Left cardiac atrium (tissue), 4 donors: Measurements from ENCODE around the gene EPS15. TPM values are rescaled to one million over a fixed set of nuclear protein-coding genes. Genes with fewer than 3 reads are reported as not detected.
"Not testable (repeated sequence)": the region's sequence is repeated elsewhere in the genome, so short reads cannot be mapped to it uniquely, and the experiment has no call there.

ENCODE experiments used
- ATAC-seq, 2 donors: fragments of 200-7000 bp; cut with Tn5 transposase; one replicate each; pipeline ENCODE4 v1.9.1; 2020; ENCODE audit warnings: mild to moderate bottlenecking in 2 of 2, moderate library complexity in 2 of 2
- DNase-seq: peaks from one replicate; pipeline ENCODE4 v3.0.0-alpha.2; 2020
- intact Hi-C, 2 donors: fragments of 100-400 bp; cut with DNase I; formaldehyde crosslinking; loops; one replicate each; pipeline versions ENCODE4 v1.14.1 to v1.15.1; 2022 to 2023
- total RNA-seq, 2 donors: library from RNA; stranded (reverse); fragmentation: NEBNext Ultra II Directional; extraction: Animal tissue kit (Norgen Biotek cat#: 25700); gene quantifications; one replicate each; pipeline ENCODE4 v1.2.1, GENCODE V29; 2021
- donor health status: DM: no; HTN: yes; CAD: no.
- donor health status: DM: no; HTN: yes; CAD: no; lungs with severe emphysema.
- donor health status: DM: yes; HTN: yes; CAD: no.
- donor health status: Dilated cardiomyopathy.

The EPS15 gene
- total RNA-seq, 2 donors from 2014 or later = 59.5 to 64.8 TPM

- ATAC-seq (peak in 1 of 2 donors; percentile 63), DNase-seq (no peak)
- intact Hi-C loops = no loop called here
These were observed 32.0 kb upstream of the EPS15 start for GRCh38 chr1:51551081-51551480.

- ATAC-seq = no peak
- intact Hi-C loops = no loop called here
These were observed 30.8 kb upstream of the EPS15 start for GRCh38 chr1:51549901-51550300.

GRCh38 chr1:51549016-51549619, 30.1 kb upstream of the EPS15 start:
- DNase-seq = no peak
- peak; percentile 57 to 75 for ATAC-seq
- intact Hi-C loops = no loop called here

More at GRCh38 chr1:51549901-51550300, 30.8 kb upstream of the EPS15 start:
- DNase-seq = no peak

GRCh38 chr1:51543858-51544257, 24.8 kb upstream of the EPS15 start:
- no peak for DNase-seq
- intact Hi-C loops = no loop called here
- no peak for ATAC-seq

- DNase-seq = no peak
- intact Hi-C loops = no loop called here
- ATAC-seq = no peak
These were observed 23.3 kb upstream of the EPS15 start for GRCh38 chr1:51542158-51542953.

GRCh38 chr1:51541313-51542050, 22.4 kb upstream of the EPS15 start:
- ATAC-seq = no peak
- DNase-seq = no peak
- intact Hi-C loops = no loop called here

- ATAC-seq = no peak
- intact Hi-C loops = loop anchor here in 1 of 2 donors (10.0 kb wide), 1 partner anchor 73 kb away; no protein-coding TSS in a partner anchor
- no peak for DNase-seq
These were observed 18.5 kb upstream of the EPS15 start for GRCh38 chr1:51537568-51537967.

- intact Hi-C loops = loop anchor here in 1 of 2 donors (10.0 kb wide), 1 partner anchor 70 kb away; no protein-coding TSS in a partner anchor
- ATAC-seq = peak; percentile 57 to 64
- peak; percentile 26 for DNase-seq
These were observed 16.0 kb upstream of the EPS15 start for GRCh38 chr1:51535006-51535592.

- DNase-seq = no peak
- ATAC-seq = no peak
- intact Hi-C loops = loop anchor here in 1 of 2 donors (10.0 kb wide), 1 partner anchor 70 kb away; no protein-coding TSS in a partner anchor
These were observed 15.4 kb upstream of the EPS15 start for GRCh38 chr1:51534447-51534846.

GRCh38 chr1:51532853-51533252, 13.8 kb upstream of the EPS15 start:
- intact Hi-C loops = loop anchor here in 1 of 2 donors (10.0 kb wide), 1 partner anchor 68 kb away; no protein-coding TSS in a partner anchor
- DNase-seq (no peak), ATAC-seq (no peak)

GRCh38 chr1:51530447-51530846, 11.4 kb upstream of the EPS15 start:
- ATAC-seq, DNase-seq: not testable (repeated sequence)
- intact Hi-C loops = loop anchor here in 1 of 2 donors (10.0 kb wide), 1 partner anchor 66 kb away; no protein-coding TSS in a partner anchor

- ATAC-seq (no peak), DNase-seq (no peak)
- intact Hi-C loops = no loop called here
These were observed 8.1 kb upstream of the EPS15 start for GRCh38 chr1:51527144-51527543.

GRCh38 chr1:51526248-51526647, 7.2 kb upstream of the EPS15 start:
- DNase-seq = no peak
- ATAC-seq = no peak
- intact Hi-C loops = no loop called here

GRCh38 chr1:51525295-51525694, 6.2 kb upstream of the EPS15 start:
- ATAC-seq = no peak
- intact Hi-C loops = no loop called here

GRCh38 chr1:51524817-51525216, 5.8 kb upstream of the EPS15 start:
- ATAC-seq (no peak), DNase-seq (no peak)
- intact Hi-C loops = loop anchor here in 1 of 2 donors (5.0 kb wide), 1 partner anchor 103 kb away; no protein-coding TSS in a partner anchor

More at GRCh38 chr1:51525295-51525694, 6.2 kb upstream of the EPS15 start:
- DNase-seq = no peak

GRCh38 chr1:51523931-51524330, 4.9 kb upstream of the EPS15 start:
- ATAC-seq (no peak), DNase-seq (no peak)
- intact Hi-C loops = loop anchor here in 1 of 2 donors (5.0 kb wide), 1 partner anchor 102 kb away; no protein-coding TSS in a partner anchor

- no peak for ATAC-seq
- no peak for DNase-seq
- intact Hi-C loops = loop anchor here in 1 of 2 donors (5.0 kb wide), 1 partner anchor 98 kb away; no protein-coding TSS in a partner anchor
These were observed 1.7 kb upstream of the EPS15 start for GRCh38 chr1:51520700-51521248.

GRCh38 chr1:51519865-51520699, 1.0 kb upstream of the EPS15 start:
- intact Hi-C loops = loop anchor here in 1 of 2 donors (5.0 to 10.0 kb wide), 2 partner anchors 55 to 98 kb away; no protein-coding TSS in a partner anchor
- DNase-seq = no peak
- peak in 1 of 2 donors; percentile 41 for ATAC-seq
